Measurements from ENCODE around the gene HRH3.

HRH3 gene

GRCh38 chr20:62201173-62202082 is 18.6 kb downstream of the HRH3 start:
- peaks cover 52% of the 10 kb centered on the region for H3K36me3 ChIP-seq (ENCODE audit: insufficient read depth, low read depth, low read length)
- H3K9ac ChIP-seq (ENCODE audit: low read depth, low read length), result no peak overlapping the region
- H3K27ac ChIP-seq (ENCODE audit: low read length), result no peak overlapping the region
- H3K9me3 ChIP-seq (ENCODE audit: insufficient read depth, low read depth, low read length), result no peaks in the 10 kb centered on the region
- H3K4me1 ChIP-seq (ENCODE audit: insufficient read depth, low read length), result no peaks in the 10 kb centered on the region
- no peak overlapping the region for H3K4me3 ChIP-seq (ENCODE audit: low read length)
- no peaks in the 10 kb centered on the region for H3K27me3 ChIP-seq (ENCODE audit: insufficient read depth, low read length)

- H3K36me3 ChIP-seq (ENCODE audit: insufficient read depth, low read depth, low read length), result peaks cover 56% of the 10 kb centered on the region
- no peak overlapping the region for H3K9ac ChIP-seq (ENCODE audit: low read depth, low read length)
- no peaks in the 10 kb centered on the region for H3K4me1 ChIP-seq (ENCODE audit: insufficient read depth, low read length)
- no peak overlapping the region for H3K27ac ChIP-seq (ENCODE audit: low read length)
- no peaks in the 10 kb centered on the region for H3K9me3 ChIP-seq (ENCODE audit: insufficient read depth, low read depth, low read length)
- H3K4me3 ChIP-seq (ENCODE audit: low read length), result no peak overlapping the region
- H3K27me3 ChIP-seq (ENCODE audit: insufficient read depth, low read length), result no peaks in the 10 kb centered on the region
Observed at GRCh38 chr20:62200491-62201172, 19.4 kb downstream of the HRH3 start.

- no peak overlapping the region for H3K9ac ChIP-seq (ENCODE audit: low read depth, low read length)
- H3K27me3 ChIP-seq (ENCODE audit: insufficient read depth, low read length), result no peaks in the 10 kb centered on the region
- H3K4me1 ChIP-seq (ENCODE audit: insufficient read depth, low read length), result no peaks in the 10 kb centered on the region
- no peaks in the 10 kb centered on the region for H3K9me3 ChIP-seq (ENCODE audit: insufficient read depth, low read depth, low read length)
- H3K4me3 ChIP-seq (ENCODE audit: low read length), result no peak overlapping the region
- H3K36me3 ChIP-seq (ENCODE audit: insufficient read depth, low read depth, low read length), result peaks cover 56% of the 10 kb centered on the region
- no peak overlapping the region for H3K27ac ChIP-seq (ENCODE audit: low read length)
Observed at GRCh38 chr20:62198931-62199330, 21.1 kb downstream of the HRH3 start.

DNA sequence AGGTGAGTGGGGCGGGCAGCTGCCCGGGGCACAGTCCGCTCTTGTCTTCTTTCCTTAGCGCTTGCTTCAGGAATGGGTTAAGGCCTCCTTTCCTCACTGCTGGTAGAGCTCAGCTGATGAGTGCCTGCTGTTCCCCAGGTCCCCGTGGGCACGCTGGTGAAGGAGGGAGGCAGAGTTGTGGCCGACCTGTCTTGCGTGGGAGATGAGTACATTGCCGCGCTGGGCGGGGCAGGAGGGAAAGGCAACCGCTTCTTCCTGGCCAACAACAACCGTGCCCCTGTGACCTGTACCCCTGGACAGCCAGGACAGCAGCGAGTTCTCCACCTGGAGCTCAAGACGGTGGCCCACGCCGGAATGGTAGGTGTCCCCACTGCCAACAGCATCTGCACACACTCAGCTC is 21.6 kb downstream of the HRH3 start:
- no peak overlapping the region for H3K4me3 ChIP-seq (ENCODE audit: low read length)
- no peaks in the 10 kb centered on the region for H3K27me3 ChIP-seq (ENCODE audit: insufficient read depth, low read length)
- no peaks in the 10 kb centered on the region for H3K9me3 ChIP-seq (ENCODE audit: insufficient read depth, low read depth, low read length)
- H3K27ac ChIP-seq (ENCODE audit: low read length), result no peak overlapping the region
- H3K9ac ChIP-seq (ENCODE audit: low read depth, low read length), result no peak overlapping the region
- no peaks in the 10 kb centered on the region for H3K4me1 ChIP-seq (ENCODE audit: insufficient read depth, low read length)
- H3K36me3 ChIP-seq (ENCODE audit: insufficient read depth, low read depth, low read length), result peaks cover 56% of the 10 kb centered on the region

DNA sequence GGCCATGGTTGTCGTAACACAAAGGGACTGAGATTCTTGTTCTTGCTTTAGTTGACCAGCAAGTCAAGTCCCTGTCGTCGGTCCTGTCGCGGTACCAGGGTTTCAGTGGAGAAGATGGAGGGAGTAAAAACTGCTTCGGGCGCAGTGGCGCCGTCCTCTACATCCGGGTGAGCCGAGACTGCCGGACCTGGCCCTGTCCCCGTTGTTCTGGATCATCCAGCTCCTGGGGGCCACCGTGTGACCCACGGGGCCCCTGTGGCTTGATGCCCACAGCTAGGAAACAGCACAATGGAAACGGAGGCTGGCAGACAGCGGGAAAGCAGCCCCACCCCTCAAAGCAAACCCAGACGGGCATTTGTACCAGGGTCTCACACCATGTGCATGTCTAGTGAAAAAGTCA is 22.3 kb downstream of the HRH3 start:
- no peak overlapping the region for H3K9ac ChIP-seq (ENCODE audit: low read depth, low read length)
- H3K27me3 ChIP-seq (ENCODE audit: insufficient read depth, low read length), result no peaks in the 10 kb centered on the region
- H3K4me3 ChIP-seq (ENCODE audit: low read length), result no peak overlapping the region
- no peak overlapping the region for H3K27ac ChIP-seq (ENCODE audit: low read length)
- H3K36me3 ChIP-seq (ENCODE audit: insufficient read depth, low read depth, low read length), result peaks cover 49% of the 10 kb centered on the region
- no peaks in the 10 kb centered on the region for H3K9me3 ChIP-seq (ENCODE audit: insufficient read depth, low read depth, low read length)
- no peaks in the 10 kb centered on the region for H3K4me1 ChIP-seq (ENCODE audit: insufficient read depth, low read length)

- no peaks in the 10 kb centered on the region for H3K4me1 ChIP-seq (ENCODE audit: insufficient read depth, low read length)
- H3K27ac ChIP-seq (ENCODE audit: low read length), result no peak overlapping the region
- peaks cover 48% of the 10 kb centered on the region for H3K36me3 ChIP-seq (ENCODE audit: insufficient read depth, low read depth, low read length)
- no peak overlapping the region for H3K9ac ChIP-seq (ENCODE audit: low read depth, low read length)
- no peak overlapping the region for H3K4me3 ChIP-seq (ENCODE audit: low read length)
- no peaks in the 10 kb centered on the region for H3K27me3 ChIP-seq (ENCODE audit: insufficient read depth, low read length)
- no peaks in the 10 kb centered on the region for H3K9me3 ChIP-seq (ENCODE audit: insufficient read depth, low read depth, low read length)
Observed at GRCh38 chr20:62197311-62197710, 22.8 kb downstream of the HRH3 start.

GRCh38 chr20:62196286-62196685 is 23.8 kb downstream of the HRH3 start:
- Histone ChIP-seq H3K4me1 (ENCODE audit: insufficient read depth, low read length) (no peaks in the 10 kb centered on the region), H3K27me3 (ENCODE audit: insufficient read depth, low read length) (no peaks in the 10 kb centered on the region), H3K36me3 (ENCODE audit: insufficient read depth, low read depth, low read length) (peaks cover 40% of the 10 kb centered on the region), H3K4me3 (ENCODE audit: low read length) (no peak overlapping the region), H3K27ac (ENCODE audit: low read length) (no peak overlapping the region), H3K9ac (ENCODE audit: low read depth, low read length) (no peak overlapping the region), H3K9me3 (ENCODE audit: insufficient read depth, low read depth, low read length) (no peaks in the 10 kb centered on the region)

GRCh38 chr20:62195736-62196135 is 24.3 kb downstream of the HRH3 start:
- H3K4me1 ChIP-seq (ENCODE audit: insufficient read depth, low read length), result no peaks in the 10 kb centered on the region

GRCh38 chr20:62195075-62195405 is 25.0 kb downstream of the HRH3 start:
- Histone ChIP-seq H3K9ac (ENCODE audit: low read depth, low read length) (no peak overlapping the region), H3K4me3 (ENCODE audit: low read length) (no peak overlapping the region), H3K27ac (ENCODE audit: low read length) (no peak overlapping the region), H3K9me3 (ENCODE audit: insufficient read depth, low read depth, low read length) (no peaks in the 10 kb centered on the region), H3K27me3 (ENCODE audit: insufficient read depth, low read length) (no peaks in the 10 kb centered on the region), H3K4me1 (ENCODE audit: insufficient read depth, low read length) (no peaks in the 10 kb centered on the region), H3K36me3 (ENCODE audit: insufficient read depth, low read depth, low read length) (peaks cover 29% of the 10 kb centered on the region)

More at GRCh38 chr20:62195736-62196135, 24.3 kb downstream of the HRH3 start:
- Histone ChIP-seq H3K36me3 (ENCODE audit: insufficient read depth, low read depth, low read length) (peaks cover 35% of the 10 kb centered on the region), H3K27ac (ENCODE audit: low read length) (no peak overlapping the region), H3K9me3 (ENCODE audit: insufficient read depth, low read depth, low read length) (no peaks in the 10 kb centered on the region), H3K9ac (ENCODE audit: low read depth, low read length) (no peak overlapping the region), H3K4me3 (ENCODE audit: low read length) (no peak overlapping the region), H3K27me3 (ENCODE audit: insufficient read depth, low read length) (no peaks in the 10 kb centered on the region)

- Histone ChIP-seq H3K4me1 (ENCODE audit: insufficient read depth, low read length) (no peaks in the 10 kb centered on the region), H3K27me3 (ENCODE audit: insufficient read depth, low read length) (no peaks in the 10 kb centered on the region), H3K9me3 (ENCODE audit: insufficient read depth, low read depth, low read length) (no peaks in the 10 kb centered on the region), H3K9ac (ENCODE audit: low read depth, low read length) (no peak overlapping the region), H3K36me3 (ENCODE audit: insufficient read depth, low read depth, low read length) (peaks cover 24% of the 10 kb centered on the region), H3K4me3 (ENCODE audit: low read length) (no peak overlapping the region), H3K27ac (ENCODE audit: low read length) (no peak overlapping the region)
Observed at GRCh38 chr20:62193079-62194025, 26.7 kb downstream of the HRH3 start.

GRCh38 chr20:62192635-62193034 is 27.4 kb downstream of the HRH3 start:
- no peak overlapping the region for H3K4me3 ChIP-seq (ENCODE audit: low read length)
- H3K27ac ChIP-seq (ENCODE audit: low read length), result no peak overlapping the region
- peaks cover 17% of the 10 kb centered on the region; the same call in 1 of the 2 replicates for H3K36me3 ChIP-seq (ENCODE audit: insufficient read depth, low read depth, low read length)
- H3K4me1 ChIP-seq (ENCODE audit: insufficient read depth, low read length), result no peaks in the 10 kb centered on the region
- H3K27me3 ChIP-seq (ENCODE audit: insufficient read depth, low read length), result no peaks in the 10 kb centered on the region
- no peak overlapping the region for H3K9ac ChIP-seq (ENCODE audit: low read depth, low read length)
- no peaks in the 10 kb centered on the region for H3K9me3 ChIP-seq (ENCODE audit: insufficient read depth, low read depth, low read length)
